Naive thymus-derived CD4-positive, alpha-beta T cell (primary cell): Measurements from ENCODE around the gene MYPN. TPM values are rescaled to one million over a fixed set of nuclear protein-coding genes. Genes with fewer than 3 reads are reported as not detected.

ENCODE experiments used
- ATAC-seq: fragments of 150-1000 bp; cut with Tn5 transposase; 2 replicates; pipeline ENCODE4 v1.10.0; 2021; ENCODE audit warnings: mild to moderate bottlenecking, moderate library complexity
- CTCF ChIA-PET: fragments of 350-600 bp; sonication (Branson Sonifier 250); formaldehyde crosslinking; loops from one replicate; lab custom pipeline; 2021; ENCODE audit warnings: antibody characterized with exemption; lab: Charles Lee
- POLR2A ChIA-PET: fragments of 350-600 bp; sonication (Branson Sonifier 250); formaldehyde crosslinking; loops from one replicate; lab custom pipeline; 2021; ENCODE audit warnings: antibody characterized with exemption, inconsistent platforms; lab: Charles Lee
- DNase-seq, 9 donors: peaks; one replicate each; pipeline versions ENCODE4 v3.0.0 to v3.0.0-alpha.2; 2020 to 2022; ENCODE audit warnings: mixed read lengths in 1 of 9
- H3K27ac ChIP-seq: one replicate; pipeline ENCODE4 v1.7.0; 2013; ENCODE audit warnings: mild to moderate bottlenecking, low read depth, low read length, moderate library complexity
- H3K27me3 ChIP-seq, 2 donors: one replicate each; pipeline ENCODE4 v1.7.0; 2013; ENCODE audit warnings: low read length in 2 of 2, mild to moderate bottlenecking in 2 of 2, moderate library complexity in 2 of 2; ENCODE audit not compliant: control insufficient read depth in 2 of 2, insufficient read depth in 2 of 2
- H3K36me3 ChIP-seq, 3 experiments: 1 replicate in 2 of 3; 2 replicates in 1 of 3; pipeline ENCODE4 v1.7.0; 2013; ENCODE audit warnings: low read length in 3 of 3, mild to moderate bottlenecking in 3 of 3, moderate library complexity in 1 of 3; ENCODE audit not compliant: insufficient read depth in 3 of 3, control insufficient read depth in 2 of 3
- H3K4me1 ChIP-seq, 2 donors: one replicate each; pipeline ENCODE4 v1.7.0; 2013; ENCODE audit warnings: low read length in 2 of 2, mild to moderate bottlenecking in 2 of 2, moderate library complexity in 1 of 2; ENCODE audit not compliant: control insufficient read depth in 2 of 2, insufficient read depth in 2 of 2
- H3K4me3 ChIP-seq: 2 replicates; pipeline ENCODE4 v1.7.0; 2013; ENCODE audit warnings: mild to moderate bottlenecking, low read length
- H3K9me3 ChIP-seq, 3 experiments: 1 replicate in 2 of 3; 2 replicates in 1 of 3; pipeline ENCODE4 v1.7.0; 2013; ENCODE audit warnings: low read length in 3 of 3; ENCODE audit not compliant: control insufficient read depth in 2 of 3
- H3K27ac Mint-ChIP-seq, 9 donors: one replicate each; pipeline ENCODE4 v1.8.0; 2020 to 2022; ENCODE audit warnings: mixed read lengths in 9 of 9, mild to moderate bottlenecking in 8 of 9, moderate library complexity in 5 of 9, inconsistent platforms in 2 of 9
- H3K27me3 Mint-ChIP-seq, 5 donors: one replicate each; pipeline ENCODE4 v1.8.0; 2021 to 2022; ENCODE audit warnings: mixed read lengths in 5 of 5, mild to moderate bottlenecking in 1 of 5
- H3K36me3 Mint-ChIP-seq, 5 donors: one replicate each; pipeline ENCODE4 v1.8.0; 2020 to 2022; ENCODE audit warnings: mixed read lengths in 5 of 5, mild to moderate bottlenecking in 3 of 5, inconsistent platforms in 1 of 5
- H3K4me1 Mint-ChIP-seq, 7 donors: one replicate each; pipeline ENCODE4 v1.8.0; 2020 to 2022; ENCODE audit warnings: mixed read lengths in 7 of 7, mild to moderate bottlenecking in 3 of 7, inconsistent platforms in 1 of 7
- H3K4me3 Mint-ChIP-seq, 10 donors: one replicate each; pipeline ENCODE4 v1.8.0; 2020 to 2022; ENCODE audit warnings: mild to moderate bottlenecking in 10 of 10, mixed read lengths in 10 of 10, moderate library complexity in 6 of 10, inconsistent platforms in 2 of 10
- H3K9me3 Mint-ChIP-seq, 11 donors: one replicate each; pipeline ENCODE4 v1.8.0; 2020 to 2022; ENCODE audit warnings: mixed read lengths in 11 of 11, mild to moderate bottlenecking in 4 of 11, inconsistent platforms in 1 of 11, moderate library complexity in 1 of 11
- intact Hi-C, 2 donors: fragments of 100-400 bp; cut with micrococcal nuclease; formaldehyde crosslinking; loops; one replicate each; pipeline ENCODE4 v1.15.1; 2023
- polyA plus RNA-seq, 2 donors: library from polyadenylated mRNA; unstranded; fragments of 300-500 nt; fragmentation: Illumina TruSeq; gene quantifications; one replicate each; pipeline ENCODE4 v1.2.3, GENCODE V29; 2021
- total RNA-seq, 6 experiments: library from RNA in 5 of 6; stranded (reverse) in 5 of 6; gene quantifications; 1 replicate in 5 of 6; 2 replicates in 1 of 6; pipeline ENCODE4 v1.2.3 and lab custom pipeline; 2021 to 2026

MYPN gene
- total and polyA plus RNA-seq, 7 experiments from 2014 or later: not detected

- DNase-seq: no peak
- Histone ChIP-seq H3K4me1 (no peaks in the 10 kb centered on the region), H3K27me3 (no peaks in the 10 kb centered on the region), H3K9me3 (no peaks in the 10 kb centered on the region), H3K4me3 (no peak overlapping the region), H3K27ac (no peak overlapping the region), H3K36me3 (no peaks in the 10 kb centered on the region)
- H3K9me3 Mint-ChIP-seq: peaks cover 0 to 2% (median 0%) of the 10 kb centered on the region in 11 donors
- peaks cover 0 to 13% (median 7%) of the 10 kb centered on the region in 5 donors for H3K27me3 Mint-ChIP-seq
- H3K27ac Mint-ChIP-seq: no peak overlapping the region
- H3K4me1 Mint-ChIP-seq: no peaks in the 10 kb centered on the region
- no peak overlapping the region for H3K4me3 Mint-ChIP-seq
- CTCF ChIA-PET: no interaction called here
- no peaks in the 10 kb centered on the region for H3K36me3 Mint-ChIP-seq
- intact Hi-C loops: loop anchor here in 1 of 2 donors (10.0 kb wide), 1 partner anchor 506 kb away; the partner anchor contains the start of gene CCAR1
- no peak for ATAC-seq
- POLR2A ChIA-PET: no interaction called here
Measured at GRCh38 chr10:68218786-68219185, 109.5 kb downstream of the MYPN start.

DNA sequence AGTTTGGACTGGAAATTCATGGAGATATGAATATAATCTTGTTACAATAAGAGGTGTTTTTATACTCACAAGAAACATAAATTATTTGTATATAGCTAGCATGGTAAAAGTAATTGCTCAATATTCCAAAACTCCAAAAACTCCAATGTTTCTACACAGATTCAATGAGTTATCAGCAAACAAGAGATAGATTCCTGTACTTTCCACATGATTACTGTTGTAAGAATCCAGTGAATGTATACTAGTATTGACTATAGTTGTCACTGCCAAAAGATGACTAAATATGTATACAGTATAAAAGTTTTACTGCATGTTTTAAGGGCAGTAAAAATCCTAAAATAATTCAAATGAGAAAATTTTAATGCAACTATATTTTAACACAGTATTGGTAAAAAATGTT lies 111.9 kb downstream of the MYPN start:
- CTCF ChIA-PET: no interaction called here
- no peak for ATAC-seq
- H3K4me1 Mint-ChIP-seq: no peaks in the 10 kb centered on the region

DNA sequence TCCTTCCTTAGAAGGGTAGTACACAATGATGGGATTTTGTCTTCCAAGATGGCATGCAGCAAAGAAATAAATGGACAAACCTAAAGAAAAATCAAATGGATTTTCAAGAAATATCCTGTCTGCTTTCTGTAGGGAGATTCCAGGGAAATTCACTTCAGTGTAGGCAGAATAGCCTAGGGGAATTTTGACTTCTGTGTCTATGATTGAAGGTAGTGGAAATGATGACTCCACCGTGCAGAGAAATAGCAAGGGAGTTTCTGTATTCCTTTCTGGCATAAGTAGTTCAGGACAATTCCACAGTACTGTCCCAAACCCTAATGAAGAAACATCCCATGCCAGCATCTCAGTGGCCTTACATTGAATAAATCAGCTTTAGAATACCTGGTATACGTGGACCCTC lies 113.1 kb downstream of the MYPN start:
- ATAC-seq (no peak), DNase-seq (no peak)
- intact Hi-C loops: no loop called here
- H3K9me3 Mint-ChIP-seq: peaks cover 0 to 2% (median 0%) of the 10 kb centered on the region in 11 donors
- Histone ChIP-seq H3K27ac (no peak overlapping the region), H3K4me1 (no peaks in the 10 kb centered on the region), H3K4me3 (no peak overlapping the region), H3K27me3 (no peaks in the 10 kb centered on the region), H3K36me3 (no peaks in the 10 kb centered on the region), H3K9me3 (no peaks in the 10 kb centered on the region)
- no peaks in the 10 kb centered on the region for H3K4me1 Mint-ChIP-seq
- no peak overlapping the region for H3K4me3 Mint-ChIP-seq
- no peak overlapping the region for H3K27ac Mint-ChIP-seq
- POLR2A ChIA-PET: no interaction called here
- CTCF ChIA-PET: no interaction called here
- H3K36me3 Mint-ChIP-seq: no peaks in the 10 kb centered on the region
- peaks cover 0 to 15% (median 3%) of the 10 kb centered on the region in 5 donors for H3K27me3 Mint-ChIP-seq

More for the DNA sequence above, 111.9 kb downstream of the MYPN start:
- no peaks in the 10 kb centered on the region for H3K27me3 ChIP-seq
- Mint-ChIP-seq H3K27ac (no peak overlapping the region), H3K27me3 (peaks cover 0 to 11% (median 7%) of the 10 kb centered on the region in 5 donors), H3K4me3 (no peak overlapping the region), H3K36me3 (no peaks in the 10 kb centered on the region), H3K9me3 (peaks cover 0 to 2% (median 0%) of the 10 kb centered on the region in 11 donors)
- POLR2A ChIA-PET: no interaction called here
- no peak for DNase-seq
- H3K9me3 ChIP-seq: no peaks in the 10 kb centered on the region
- no peaks in the 10 kb centered on the region for H3K36me3 ChIP-seq
- no peak overlapping the region for H3K4me3 ChIP-seq
- intact Hi-C loops: no loop called here
- no peak overlapping the region for H3K27ac ChIP-seq
- H3K4me1 ChIP-seq: no peaks in the 10 kb centered on the region

GRCh38 chr10:68223535-68224165 lies 114.4 kb downstream of the MYPN start:
- Mint-ChIP-seq H3K27ac (no peak overlapping the region), H3K36me3 (no peaks in the 10 kb centered on the region), H3K4me3 (no peak overlapping the region), H3K4me1 (no peaks in the 10 kb centered on the region), H3K27me3 (peaks cover under 1 to 22% (median 9%) of the 10 kb centered on the region in 5 donors), H3K9me3 (peaks cover 0 to 2% (median 0%) of the 10 kb centered on the region in 11 donors)
- ChIA-PET POLR2A (no interaction called here), CTCF (no interaction called here)
- Histone ChIP-seq H3K27me3 (no peaks in the 10 kb centered on the region), H3K27ac (no peak overlapping the region), H3K4me3 (no peak overlapping the region), H3K9me3 (no peaks in the 10 kb centered on the region), H3K36me3 (no peaks in the 10 kb centered on the region), H3K4me1 (no peaks in the 10 kb centered on the region)
- intact Hi-C loops: no loop called here
- ATAC-seq (no peak), DNase-seq (no peak)

GRCh38 chr10:68224810-68225209 lies 115.5 kb downstream of the MYPN start:
- H3K9me3 ChIP-seq: no peaks in the 10 kb centered on the region
- ATAC-seq: no peak
- H3K4me3 ChIP-seq: no peak overlapping the region
- Mint-ChIP-seq H3K36me3 (peaks cover 0 to 3% (median 0%) of the 10 kb centered on the region in 5 donors), H3K4me3 (no peak overlapping the region), H3K27ac (peak overlapping the region in 1 of 9 donors; percentile 5), H3K9me3 (peaks cover 0 to 2% (median 0%) of the 10 kb centered on the region in 11 donors), H3K4me1 (no peaks in the 10 kb centered on the region), H3K27me3 (peaks cover 11 to 25% (median 14%) of the 10 kb centered on the region in 5 donors)
- H3K27ac ChIP-seq: no peak overlapping the region
- ChIA-PET CTCF (no interaction called here), POLR2A (no interaction called here)
- no peaks in the 10 kb centered on the region for H3K36me3 ChIP-seq
- DNase-seq: no peak
- H3K27me3 ChIP-seq: no peaks in the 10 kb centered on the region
- H3K4me1 ChIP-seq: no peaks in the 10 kb centered on the region
- intact Hi-C loops: no loop called here

- H3K36me3 Mint-ChIP-seq: peaks cover 0 to 3% (median 0%) of the 10 kb centered on the region in 5 donors
- intact Hi-C loops: loop anchor here in 1 of 2 donors (5.0 kb wide), 2 partner anchors 102 to 117 kb away; partner anchors contain the start of genes HNRNPH3 and PBLD
Measured at GRCh38 chr10:68230268-68230667, 121.0 kb downstream of the MYPN start.

More at GRCh38 chr10:68230268-68230667, 121.0 kb downstream of the MYPN start:
- Mint-ChIP-seq H3K9me3 (no peaks in the 10 kb centered on the region), H3K27ac (no peak overlapping the region), H3K4me3 (peak overlapping the region in 9 of 10 donors; percentile 28 to 89 (median 84)), H3K27me3 (peaks cover 27 to 57% (median 44%) of the 10 kb centered on the region in 5 donors), H3K4me1 (peaks cover 0 to 13% (median 8%) of the 10 kb centered on the region in 7 donors)
- no peaks in the 10 kb centered on the region for H3K4me1 ChIP-seq
- POLR2A ChIA-PET: interaction anchor here (1.1 kb wide), 1 partner anchor 10 kb away, joined by 3 read pairs; no protein-coding TSS in a partner anchor
- no peak overlapping the region for H3K27ac ChIP-seq
- ATAC-seq: no peak
- no peak for DNase-seq
- H3K9me3 ChIP-seq: no peaks in the 10 kb centered on the region
- H3K27me3 ChIP-seq: no peaks in the 10 kb centered on the region
- no peaks in the 10 kb centered on the region for H3K36me3 ChIP-seq
- no peak overlapping the region for H3K4me3 ChIP-seq
- CTCF ChIA-PET: interaction anchor here (0.5 kb wide), 1 partner anchor 533 kb away, joined by 4 read pairs; no protein-coding TSS in a partner anchor
